OCI-LY7 (cell line): Measurements from ENCODE around the gene SLC66A1. TPM values are rescaled to one million over a fixed set of nuclear protein-coding genes. Genes with fewer than 3 reads are reported as not detected.
"Not testable (repeated sequence)": the region's sequence is repeated elsewhere in the genome, so short reads cannot be mapped to it uniquely, and the experiment has no call there.

Experiments
- BruUV-seq: library from RNA; stranded (reverse); fragments of 400-500 nt; replicated peaks from 2 replicates; lab custom pipeline; 2021; lab: Mats Ljungman, UMichigan
- CTCF ChIA-PET: fragments of 300-600 bp; sonication (Branson Sonifier 250); formaldehyde crosslinking; loops from one replicate; lab custom pipeline; 2022; ENCODE audit warnings: antibody characterized with exemption; ENCODE audit not compliant: unreplicated experiment; lab: Charles Lee
- POLR2A ChIA-PET: fragments of 300-600 bp; sonication (Branson Sonifier 250); formaldehyde crosslinking; loops from one replicate; lab custom pipeline; 2022; ENCODE audit warnings: antibody characterized with exemption; lab: Charles Lee
- DNase-seq: peaks from one replicate; pipeline ENCODE4 v3.0.0-alpha.2; 2015; ENCODE audit warnings: low spot score
- H2AFZ ChIP-seq: fragments of 200-600 bp; sonication (generic), shearing (Covaris generic); 2 replicates; pipeline ENCODE4 v1.6.1; 2014; ENCODE audit warnings: mild to moderate bottlenecking, antibody characterized with exemption, low read length, moderate library complexity
- H3K27ac ChIP-seq: fragments of 200-600 bp; sonication (generic); 2 replicates; pipeline ENCODE4 v1.5.1; 2014; ENCODE audit warnings: mixed run types, low read depth, mild to moderate bottlenecking, moderate library complexity, low read length, inconsistent platforms; ENCODE audit not compliant: poor library complexity, severe bottlenecking
- H3K36me3 ChIP-seq: fragments of 200-600 bp; sonication (generic); 2 replicates; pipeline ENCODE4 v1.6.1; 2014; ENCODE audit warnings: mild to moderate bottlenecking, antibody characterized with exemption, low read length, moderate library complexity, mixed read lengths; ENCODE audit not compliant: insufficient read depth
- H3K4me1 ChIP-seq: fragments of 200-600 bp; sonication (generic); 2 replicates; pipeline ENCODE4 v1.5.1; 2014; ENCODE audit warnings: mild to moderate bottlenecking, low read length; ENCODE audit not compliant: insufficient read depth, poor library complexity, severe bottlenecking
- H3K4me2 ChIP-seq: fragments of 200-600 bp; sonication (generic); 2 replicates; pipeline ENCODE4 v1.6.1; 2014; ENCODE audit warnings: mild to moderate bottlenecking, low read length
- H3K4me3 ChIP-seq: fragments of 200-600 bp; sonication (generic); 2 replicates; pipeline ENCODE4 v1.5.1; 2014; ENCODE audit warnings: mild to moderate bottlenecking, low read depth, low read length; ENCODE audit not compliant: poor library complexity, severe bottlenecking
- H3K79me2 ChIP-seq: fragments of 200-600 bp; sonication (generic); 2 replicates; pipeline ENCODE4 v1.6.1; 2016; ENCODE audit warnings: low read depth, mild to moderate bottlenecking, low read length, moderate library complexity, mixed read lengths; ENCODE audit not compliant: insufficient read depth
- H3K9me2 ChIP-seq: fragments of 200-600 bp; sonication (generic); 2 replicates; pipeline ENCODE4 v1.6.1; 2016; ENCODE audit warnings: mild to moderate bottlenecking, low read length, mixed read lengths; ENCODE audit not compliant: insufficient read depth
- H3K9me3 ChIP-seq: fragments of 200-600 bp; sonication (generic); 2 replicates; pipeline ENCODE4 v1.6.1; 2014; ENCODE audit warnings: mild to moderate bottlenecking, mixed run types, low read length, mixed read lengths
- H4K20me1 ChIP-seq: fragments of 200-600 bp; sonication (generic); 2 replicates; pipeline ENCODE4 v1.6.1; 2014; ENCODE audit warnings: mild to moderate bottlenecking, antibody characterized with exemption, low read length, moderate library complexity, mixed read lengths; ENCODE audit not compliant: insufficient read depth
- CTCF ChIP-seq: fragments of 200-600 bp; sonication (generic); conservative IDR thresholded peaks from 2 replicates; pipeline ENCODE4 v1.5.1; 2014; ENCODE audit warnings: mild to moderate bottlenecking, antibody characterized with exemption, low read length, moderate library complexity, mixed read lengths
- EZH2phosphoT487 ChIP-seq: fragments of 200-600 bp; sonication (generic); IDR thresholded peaks from 2 replicates; pipeline ENCODE4 v1.6.1; 2018; ENCODE audit warnings: low read depth, borderline replicate concordance, mild to moderate bottlenecking, mixed run types, antibody characterized with exemption, low read length, moderate library complexity, mixed read lengths
- intact Hi-C: fragments of 100-400 bp; cut with micrococcal nuclease; formaldehyde crosslinking; loops from one replicate; pipeline ENCODE4 v1.10.0; 2022; ENCODE audit not compliant: unreplicated experiment
- total RNA-seq, 2 experiments: library from RNA; depleted of rRNA in 1 of 2; stranded (reverse); fragments of >200 nt in 1 of 2; shearing (Covaris generic) in 1 of 2; gene quantifications; 2 replicates each; pipeline ENCODE4 v1.2.3, GENCODE V29; 2014 to 2022

The SLC66A1 gene
- total RNA-seq, 2 experiments from 2014 or later, result 14.9 to 21.0 TPM

GRCh38 chr1:19272064-19272463, 40.1 kb upstream of the SLC66A1 start:
- TF ChIP-seq EZH2phosphoT487, result no peak
- no peak for TF ChIP-seq CTCF
- H3K36me3 ChIP-seq, result no peaks in the 10 kb centered on the region
- H3K4me1 ChIP-seq, result no peaks in the 10 kb centered on the region
- DNase-seq, result no peak
- no peaks in the 10 kb centered on the region for H3K9me3 ChIP-seq
- no peaks in the 10 kb centered on the region for H3K79me2 ChIP-seq
- H3K4me2 ChIP-seq, result no peak overlapping the region
- no peak overlapping the region for H2AFZ ChIP-seq
- CTCF ChIA-PET, result no interaction called here
- BruUV-seq, result no TSS peak
- intact Hi-C loops, result no loop called here
- no peak overlapping the region for H3K27ac ChIP-seq
- H3K9me2 ChIP-seq, result no peaks in the 10 kb centered on the region
- POLR2A ChIA-PET, result interaction anchor here (0.7 kb wide), 1 partner anchor 668 kb away, joined by 3 read pairs; no protein-coding TSS in a partner anchor
- no peak overlapping the region for H3K4me3 ChIP-seq
- no peaks in the 10 kb centered on the region for H4K20me1 ChIP-seq

GRCh38 chr1:19273106-19273843, 38.9 kb upstream of the SLC66A1 start:
- no peaks in the 10 kb centered on the region for H3K9me2 ChIP-seq
- DNase-seq, result no peak
- H3K4me1 ChIP-seq, result no peaks in the 10 kb centered on the region
- ChIA-PET POLR2A (no interaction called here), CTCF (no interaction called here)
- H3K79me2 ChIP-seq, result no peaks in the 10 kb centered on the region
- intact Hi-C loops, result no loop called here
- H2AFZ ChIP-seq, result no peak overlapping the region
- H3K36me3 ChIP-seq, result no peaks in the 10 kb centered on the region
- BruUV-seq, result no TSS peak
- H3K4me2 ChIP-seq, result no peak overlapping the region
- no peaks in the 10 kb centered on the region for H3K9me3 ChIP-seq
- no peaks in the 10 kb centered on the region for H4K20me1 ChIP-seq
- TF ChIP-seq EZH2phosphoT487 (no peak), CTCF (no peak)
- H3K4me3 ChIP-seq, result no peak overlapping the region
- no peak overlapping the region for H3K27ac ChIP-seq

GRCh38 chr1:19273844-19274531, 38.1 kb upstream of the SLC66A1 start:
- intact Hi-C loops, POLR2A ChIA-PET, BruUV-seq, H2AFZ ChIP-seq, CTCF ChIA-PET, H3K9me3 ChIP-seq, H3K9me2 ChIP-seq, H3K27ac ChIP-seq, H4K20me1 ChIP-seq, H3K4me1 ChIP-seq, DNase-seq, H3K36me3 ChIP-seq, H3K79me2 ChIP-seq, H3K4me3 ChIP-seq, H3K4me2 ChIP-seq: not testable (repeated sequence)
